Osteoblast (primary cell): Measurements from ENCODE around the gene ZNF625. TPM values are rescaled to one million over a fixed set of nuclear protein-coding genes. Genes with fewer than 3 reads are reported as not detected.

Source experiments
- DNase-seq: peaks from one replicate; pipeline ENCODE4 v3.0.0; 2011; ENCODE audit warnings: low spot score, mixed read lengths; ENCODE audit not compliant: insufficient read length; ENCODE audit errors: missing footprints
- H2AFZ ChIP-seq: 2 replicates; pipeline ENCODE4 v1.6.0; 2011; ENCODE audit warnings: mild to moderate bottlenecking, low read length
- H3K27ac ChIP-seq: 2 replicates; pipeline ENCODE4 v1.5.1; 2011; ENCODE audit warnings: mild to moderate bottlenecking, low read depth, low read length, moderate library complexity
- H3K27me3 ChIP-seq: 2 replicates; pipeline ENCODE4 v1.6.0; 2012; ENCODE audit warnings: mild to moderate bottlenecking, control low read depth, inconsistent platforms, low read length, moderate library complexity; ENCODE audit not compliant: insufficient read depth
- H3K36me3 ChIP-seq: 2 replicates; pipeline ENCODE4 v1.5.1; 2011; ENCODE audit warnings: mild to moderate bottlenecking, low read length, control low read depth, moderate library complexity; ENCODE audit not compliant: insufficient read depth
- H3K4me1 ChIP-seq: 2 replicates; pipeline ENCODE4 v1.5.1; 2011; ENCODE audit warnings: mild to moderate bottlenecking, low read length, control low read depth, moderate library complexity; ENCODE audit not compliant: insufficient read depth
- H3K4me2 ChIP-seq: 2 replicates; pipeline ENCODE4 v1.6.0; 2011; ENCODE audit warnings: mild to moderate bottlenecking, low read length; ENCODE audit not compliant: insufficient read depth
- H3K4me3 ChIP-seq: fragments of 200-600 bp; sonication (generic); 3 replicates; pipeline ENCODE4 v1.5.1; 2012; ENCODE audit warnings: mild to moderate bottlenecking, low read length, inconsistent platforms; ENCODE audit not compliant: insufficient read depth
- H3K79me2 ChIP-seq: 2 replicates; pipeline ENCODE4 v1.6.0; 2012; ENCODE audit warnings: mild to moderate bottlenecking, low read length, control low read depth, inconsistent platforms; ENCODE audit not compliant: insufficient read depth
- H3K9me3 ChIP-seq: 2 replicates; pipeline ENCODE4 v1.5.1; 2011; ENCODE audit warnings: low read depth, low read length, control low read depth
- H4K20me1 ChIP-seq: 2 replicates; pipeline ENCODE4 v1.6.0; 2012; ENCODE audit warnings: mild to moderate bottlenecking, low read length, control low read depth; ENCODE audit not compliant: insufficient read depth
- CTCF ChIP-seq: IDR thresholded peaks from 2 replicates; pipeline ENCODE4 v1.5.1; 2011; ENCODE audit warnings: mild to moderate bottlenecking, low read depth, low read length, moderate library complexity; ENCODE audit errors: extremely low read depth
- total RNA-seq: library from RNA; depleted of rRNA; stranded (reverse); fragments of >200 nt; gene quantifications from 2 replicates; pipeline ENCODE4 v1.2.3, GENCODE V29; 2012

Gene ZNF625
- total RNA-seq, 1 donor, result 13.0 TPM

DNA sequence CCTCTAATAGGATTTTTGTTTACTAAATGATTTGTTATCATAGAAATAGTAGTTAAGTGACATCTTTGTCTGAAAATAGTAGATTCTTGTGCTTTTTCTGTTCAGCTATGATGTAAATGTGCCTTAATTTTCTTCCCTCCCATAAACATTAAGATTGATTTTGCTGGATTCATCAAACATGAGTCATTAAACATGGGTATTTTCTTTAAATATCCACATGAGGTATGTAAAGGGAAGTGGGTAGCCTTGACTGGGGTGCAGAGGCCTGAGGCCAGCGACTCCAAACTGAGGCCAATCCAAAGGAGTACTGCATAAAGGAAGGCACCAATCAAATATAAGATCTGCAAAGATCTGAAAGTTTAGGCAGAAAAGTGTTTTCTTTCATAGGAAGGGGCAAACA lies 10.1 kb upstream of the ZNF625 start:
- no peak overlapping the region for H3K4me2 ChIP-seq
- peaks cover 62% of the 10 kb centered on the region for H3K79me2 ChIP-seq
- peaks cover 9% of the 10 kb centered on the region for H3K4me1 ChIP-seq
- no peaks in the 10 kb centered on the region for H3K27me3 ChIP-seq
- no peaks in the 10 kb centered on the region for H3K9me3 ChIP-seq
- H4K20me1 ChIP-seq, result peaks cover 9% of the 10 kb centered on the region
- no peak overlapping the region for H3K27ac ChIP-seq
- TF ChIP-seq CTCF, result no peak
- peaks cover 13% of the 10 kb centered on the region for H3K36me3 ChIP-seq
- DNase-seq, result peak; percentile 67
- H2AFZ ChIP-seq, result no peak overlapping the region
- H3K4me3 ChIP-seq, result no peak overlapping the region

- Histone ChIP-seq H3K9me3 (no peaks in the 10 kb centered on the region), H3K36me3 (peaks cover 9% of the 10 kb centered on the region), H3K4me1 (peaks cover 9% of the 10 kb centered on the region), H4K20me1 (peaks cover 9% of the 10 kb centered on the region), H3K79me2 (peaks cover 51% of the 10 kb centered on the region), H3K4me3 (peak overlapping the region; percentile 94), H3K27ac (peak overlapping the region; percentile 90), H3K4me2 (peak overlapping the region; percentile 84), H3K27me3 (no peaks in the 10 kb centered on the region), H2AFZ (peak overlapping the region; percentile 93)
- DNase-seq, result peak; percentile 86
- no peak for TF ChIP-seq CTCF
Measured at GRCh38 chr19:12163826-12164225, 7.3 kb upstream of the ZNF625 start.

GRCh38 chr19:12162882-12163806 lies 6.6 kb upstream of the ZNF625 start, which contains the start of gene ZNF136:
Gene ZNF136 (plus strand): TSS chr19:12163096. CDS start chr19:12163204, 108 bp downstream.
- H3K36me3 ChIP-seq, result peaks cover 9% of the 10 kb centered on the region
- H3K79me2 ChIP-seq, result peaks cover 44% of the 10 kb centered on the region
- no peak for TF ChIP-seq CTCF
- H3K27ac ChIP-seq, result peak within 1 kb of the TSS; percentile 90
- H3K27me3 ChIP-seq, result no peaks in the 10 kb centered on the region
- peaks cover 9% of the 10 kb centered on the region for H3K4me1 ChIP-seq
- peak within 1 kb of the TSS; percentile 84 for H3K4me2 ChIP-seq
- peak within 1 kb of the TSS; percentile 94 for H3K4me3 ChIP-seq
- H2AFZ ChIP-seq, result peak within 1 kb of the TSS; percentile 93
- H3K9me3 ChIP-seq, result no peaks in the 10 kb centered on the region
- DNase-seq, result peak; percentile 99
- H4K20me1 ChIP-seq, result peaks cover 9% of the 10 kb centered on the region

DNA sequence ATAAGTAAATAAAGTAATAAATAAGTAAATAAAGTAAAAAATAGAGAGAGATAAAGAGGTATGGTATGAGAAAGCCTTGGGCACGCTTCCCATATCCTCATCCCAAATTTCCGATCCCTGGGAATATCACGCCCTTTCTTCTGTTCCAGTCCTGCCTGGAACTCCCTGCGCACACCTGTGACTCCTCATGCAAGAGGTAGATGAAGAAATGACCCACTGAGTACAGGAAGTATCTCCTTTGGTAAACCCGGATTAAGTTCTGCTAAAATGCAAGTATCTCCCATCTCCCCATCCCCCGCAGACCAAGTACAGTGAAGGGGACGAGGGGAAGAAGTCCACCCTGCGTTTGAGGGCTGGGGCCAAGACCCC lies 6.0 kb upstream of the ZNF625 start:
- Histone ChIP-seq H4K20me1 (peaks cover 9% of the 10 kb centered on the region), H3K79me2 (peaks cover 41% of the 10 kb centered on the region), H3K4me1 (peaks cover 9% of the 10 kb centered on the region), H3K4me3 (peak overlapping the region; percentile 94), H3K36me3 (peaks cover 9% of the 10 kb centered on the region), H3K27me3 (no peaks in the 10 kb centered on the region), H3K9me3 (no peaks in the 10 kb centered on the region), H3K4me2 (peak overlapping the region; percentile 84), H2AFZ (peak overlapping the region; percentile 93), H3K27ac (peak overlapping the region; percentile 90)
- no peak for TF ChIP-seq CTCF
- DNase-seq, result no peak
